WTC11 (cell line): ENCODE data around the gene RHOBTB3.

Experiments used
- ETV6 ChIP-seq: sonication (generic); formaldehyde crosslinking; IDR thresholded peaks from 2 replicates; pipeline ENCODE4 v1.8.1; 2022; ENCODE audit warnings: mild to moderate bottlenecking, missing genetic modification reagents
- HMGXB4 ChIP-seq: sonication (generic); formaldehyde crosslinking; IDR thresholded peaks from 2 replicates; pipeline ENCODE4 v1.8.1; 2023; ENCODE audit warnings: mild to moderate bottlenecking, moderate library complexity, missing genetic modification reagents
- MLX ChIP-seq: sonication (generic); formaldehyde crosslinking; IDR thresholded peaks from 2 replicates; pipeline ENCODE4 v1.8.1; 2023; ENCODE audit warnings: mild to moderate bottlenecking, missing genetic modification reagents, moderate library complexity
- PREB ChIP-seq: sonication (generic); formaldehyde crosslinking; IDR thresholded peaks from 2 replicates; pipeline ENCODE4 v1.8.1; 2022; ENCODE audit warnings: mild to moderate bottlenecking, missing genetic modification reagents, moderate library complexity, borderline replicate concordance
- ZBTB21 ChIP-seq: sonication (generic); formaldehyde crosslinking; IDR thresholded peaks from 2 replicates; pipeline ENCODE4 v1.8.1; 2023; ENCODE audit warnings: mild to moderate bottlenecking, missing genetic modification reagents, borderline replicate concordance
- ZNF232 ChIP-seq: sonication (generic); formaldehyde crosslinking; IDR thresholded peaks from 2 replicates; pipeline ENCODE4 v1.8.0; 2022; ENCODE audit warnings: mild to moderate bottlenecking, missing genetic modification reagents
- TF ChIP-seq, protein P1 (sequence below): fragments of 200-600 bp; IDR thresholded peaks from 2 replicates; pipeline ENCODE4 v1.8.0; 2022; ENCODE audit warnings: antibody characterized with exemption
- TF ChIP-seq, protein P2 (sequence below): sonication (generic); formaldehyde crosslinking; IDR thresholded peaks from 2 replicates; pipeline ENCODE4 v1.8.0; 2022; ENCODE audit warnings: mild to moderate bottlenecking, missing genetic modification reagents
- TF ChIP-seq, protein P3 (sequence below): sonication (generic); formaldehyde crosslinking; IDR thresholded peaks from 2 replicates; pipeline ENCODE4 v1.8.1; 2023; ENCODE audit warnings: mild to moderate bottlenecking, missing genetic modification reagents, moderate library complexity
- TF ChIP-seq, protein P4 (sequence below): sonication (generic); formaldehyde crosslinking; conservative IDR thresholded peaks from 2 replicates; pipeline ENCODE4 v1.8.1; 2022; ENCODE audit warnings: mild to moderate bottlenecking, missing genetic modification reagents
- TF ChIP-seq, protein P5 (sequence below): sonication (generic); formaldehyde crosslinking; IDR thresholded peaks from 2 replicates; pipeline ENCODE4 v1.8.1; 2022; ENCODE audit warnings: low read depth, mild to moderate bottlenecking, moderate library complexity, missing genetic modification reagents, borderline replicate concordance

DNA sequence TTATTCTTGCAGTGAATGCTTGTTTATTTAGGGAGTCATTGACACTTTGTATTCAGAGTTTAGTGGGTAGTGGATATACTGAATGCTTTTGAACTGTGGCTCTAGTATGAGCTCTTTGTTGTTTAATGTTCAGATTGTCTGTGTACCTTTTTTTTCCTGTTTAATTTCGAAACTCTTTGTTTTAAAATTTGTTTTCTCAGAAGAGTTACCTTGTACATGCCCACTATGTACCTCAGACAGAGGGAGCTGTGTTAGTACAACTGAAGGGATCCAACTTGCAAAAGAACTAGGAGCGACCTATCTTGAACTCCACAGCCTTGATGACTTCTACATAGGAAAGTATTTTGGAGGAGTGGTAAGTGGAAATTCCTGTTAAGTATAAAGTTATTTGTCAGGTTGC, 17.0 kb downstream of the RHOBTB3 start:
- no peak for TF ChIP-seq ETV6 (CRISPR knock-in tag)
- TF ChIP-seq, protein P1, sequence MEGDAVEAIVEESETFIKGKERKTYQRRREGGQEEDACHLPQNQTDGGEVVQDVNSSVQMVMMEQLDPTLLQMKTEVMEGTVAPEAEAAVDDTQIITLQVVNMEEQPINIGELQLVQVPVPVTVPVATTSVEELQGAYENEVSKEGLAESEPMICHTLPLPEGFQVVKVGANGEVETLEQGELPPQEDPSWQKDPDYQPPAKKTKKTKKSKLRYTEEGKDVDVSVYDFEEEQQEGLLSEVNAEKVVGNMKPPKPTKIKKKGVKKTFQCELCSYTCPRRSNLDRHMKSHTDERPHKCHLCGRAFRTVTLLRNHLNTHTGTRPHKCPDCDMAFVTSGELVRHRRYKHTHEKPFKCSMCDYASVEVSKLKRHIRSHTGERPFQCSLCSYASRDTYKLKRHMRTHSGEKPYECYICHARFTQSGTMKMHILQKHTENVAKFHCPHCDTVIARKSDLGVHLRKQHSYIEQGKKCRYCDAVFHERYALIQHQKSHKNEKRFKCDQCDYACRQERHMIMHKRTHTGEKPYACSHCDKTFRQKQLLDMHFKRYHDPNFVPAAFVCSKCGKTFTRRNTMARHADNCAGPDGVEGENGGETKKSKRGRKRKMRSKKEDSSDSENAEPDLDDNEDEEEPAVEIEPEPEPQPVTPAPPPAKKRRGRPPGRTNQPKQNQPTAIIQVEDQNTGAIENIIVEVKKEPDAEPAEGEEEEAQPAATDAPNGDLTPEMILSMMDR, result no peak
- TF ChIP-seq, protein P2, sequence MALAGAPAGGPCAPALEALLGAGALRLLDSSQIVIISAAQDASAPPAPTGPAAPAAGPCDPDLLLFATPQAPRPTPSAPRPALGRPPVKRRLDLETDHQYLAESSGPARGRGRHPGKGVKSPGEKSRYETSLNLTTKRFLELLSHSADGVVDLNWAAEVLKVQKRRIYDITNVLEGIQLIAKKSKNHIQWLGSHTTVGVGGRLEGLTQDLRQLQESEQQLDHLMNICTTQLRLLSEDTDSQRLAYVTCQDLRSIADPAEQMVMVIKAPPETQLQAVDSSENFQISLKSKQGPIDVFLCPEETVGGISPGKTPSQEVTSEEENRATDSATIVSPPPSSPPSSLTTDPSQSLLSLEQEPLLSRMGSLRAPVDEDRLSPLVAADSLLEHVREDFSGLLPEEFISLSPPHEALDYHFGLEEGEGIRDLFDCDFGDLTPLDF (CRISPR knock-in tag), result no peak
- TF ChIP-seq, protein P3, sequence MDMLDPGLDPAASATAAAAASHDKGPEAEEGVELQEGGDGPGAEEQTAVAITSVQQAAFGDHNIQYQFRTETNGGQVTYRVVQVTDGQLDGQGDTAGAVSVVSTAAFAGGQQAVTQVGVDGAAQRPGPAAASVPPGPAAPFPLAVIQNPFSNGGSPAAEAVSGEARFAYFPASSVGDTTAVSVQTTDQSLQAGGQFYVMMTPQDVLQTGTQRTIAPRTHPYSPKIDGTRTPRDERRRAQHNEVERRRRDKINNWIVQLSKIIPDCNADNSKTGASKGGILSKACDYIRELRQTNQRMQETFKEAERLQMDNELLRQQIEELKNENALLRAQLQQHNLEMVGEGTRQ (CRISPR knock-in tag), result no peak
- TF ChIP-seq, protein P4, sequence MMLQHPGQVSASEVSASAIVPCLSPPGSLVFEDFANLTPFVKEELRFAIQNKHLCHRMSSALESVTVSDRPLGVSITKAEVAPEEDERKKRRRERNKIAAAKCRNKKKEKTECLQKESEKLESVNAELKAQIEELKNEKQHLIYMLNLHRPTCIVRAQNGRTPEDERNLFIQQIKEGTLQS, result no peak
- no peak for TF ChIP-seq MLX (CRISPR knock-in tag)
- TF ChIP-seq, protein P5, sequence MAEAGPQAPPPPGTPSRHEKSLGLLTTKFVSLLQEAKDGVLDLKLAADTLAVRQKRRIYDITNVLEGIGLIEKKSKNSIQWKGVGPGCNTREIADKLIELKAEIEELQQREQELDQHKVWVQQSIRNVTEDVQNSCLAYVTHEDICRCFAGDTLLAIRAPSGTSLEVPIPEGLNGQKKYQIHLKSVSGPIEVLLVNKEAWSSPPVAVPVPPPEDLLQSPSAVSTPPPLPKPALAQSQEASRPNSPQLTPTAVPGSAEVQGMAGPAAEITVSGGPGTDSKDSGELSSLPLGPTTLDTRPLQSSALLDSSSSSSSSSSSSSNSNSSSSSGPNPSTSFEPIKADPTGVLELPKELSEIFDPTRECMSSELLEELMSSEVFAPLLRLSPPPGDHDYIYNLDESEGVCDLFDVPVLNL (CRISPR knock-in tag), result no peak
- TF ChIP-seq ZBTB21, result no peak
- no peak for TF ChIP-seq PREB (CRISPR knock-in tag)
- TF ChIP-seq HMGXB4, result no peak
- TF ChIP-seq ZNF232, result no peak
